K562 (cell line): ENCODE results near the gene HIVEP3. TPM values are rescaled to one million over a fixed set of nuclear protein-coding genes. Genes with fewer than 3 reads are reported as not detected.

Source experiments
- ATAC-seq: fragments of 200-7000 bp; cut with Tn5 transposase; 3 replicates; pipeline ENCODE4 v1.9.1; 2020; ENCODE audit warnings: moderate library complexity
- BruUV-seq: library from RNA; stranded (reverse); fragments of 400-500 nt; replicated peaks from 2 replicates; lab custom pipeline; 2021; lab: Mats Ljungman, UMichigan
- CTCF ChIA-PET: fragments of 300-600 bp; formaldehyde crosslinking; extraction: SDS; loops from one replicate; lab custom pipeline; 2021; ENCODE audit warnings: low intra/inter-chr PET ratio; lab: Yijun Ruan, JAX
- POLR2A ChIA-PET: fragments of 300-600, 350-650 bp; sonication (Branson Sonifier 250); formaldehyde crosslinking; extraction: SDS; loops from one replicate; lab custom pipeline; 2021; ENCODE audit warnings: antibody characterized with exemption, inconsistent platforms; lab: Yijun Ruan, JAX
- DNase-seq, 4 experiments: peaks; one replicate each; pipeline versions ENCODE4 v3.0.0 to v3.0.0-alpha.2; 2011 to 2018; ENCODE audit warnings: low spot score in 3 of 4, mixed read lengths in 3 of 4; ENCODE audit errors: extremely low read depth in 1 of 4
- FAIRE-seq: peaks from 2 replicates; lab custom pipeline; 2011; peaks lifted over from hg19 to GRCh38; lab: Jason Lieb, UNC
- H2AFZ ChIP-seq: 2 replicates; pipeline ENCODE4 v1.6.0; 2011; ENCODE audit warnings: low read depth, low read length, control low read depth, inconsistent platforms
- H3K27ac ChIP-seq: fragments of 200-600 bp; 3 replicates; pipeline ENCODE4 v1.8.0; 2011; ENCODE audit warnings: low read depth, mild to moderate bottlenecking, control low read depth, inconsistent platforms, low read length, moderate library complexity, mixed read lengths; ENCODE audit errors: extremely low read depth
- H3K27me3 ChIP-seq, 2 experiments: fragments of 300-600 bp in 1 of 2; 2 replicates in 1 of 2; 3 replicates in 1 of 2; pipeline versions ENCODE4 v1.6.0 to v1.8.0; 2011; ENCODE audit warnings: inconsistent platforms in 2 of 2, low read length in 2 of 2, mild to moderate bottlenecking in 1 of 2, mixed read lengths in 1 of 2, moderate library complexity in 1 of 2; ENCODE audit not compliant: control insufficient read depth in 2 of 2, insufficient read depth in 2 of 2
- H3K36me3 ChIP-seq: fragments of 300-600 bp; 3 replicates; pipeline ENCODE4 v1.8.0; 2011; ENCODE audit warnings: mild to moderate bottlenecking, low read length, inconsistent platforms; ENCODE audit not compliant: control insufficient read depth, insufficient read depth
- H3K4me1 ChIP-seq, 2 experiments: fragments of 200-600 bp in 1 of 2; replicated peaks in 1 of 2; 2 replicates in 1 of 2; 3 replicates in 1 of 2; pipeline versions ENCODE4 v1.5.1 to v1.8.0; 2011; ENCODE audit warnings: inconsistent platforms in 2 of 2, low read length in 2 of 2, mild to moderate bottlenecking in 1 of 2, mixed read lengths in 1 of 2, moderate library complexity in 1 of 2; ENCODE audit not compliant: control insufficient read depth in 2 of 2, insufficient read depth in 2 of 2
- H3K4me2 ChIP-seq: 2 replicates; pipeline ENCODE4 v1.6.1; 2011; ENCODE audit warnings: low read length, control low read depth, inconsistent platforms, mixed read lengths; ENCODE audit not compliant: insufficient read depth
- H3K4me3 ChIP-seq: fragments of 200-600 bp; sonication (generic), shearing (Covaris generic); 2 replicates; pipeline ENCODE4 v1.5.1; 2016; ENCODE audit warnings: control low read depth, inconsistent platforms
- H3K79me2 ChIP-seq: fragments of 200-600 bp; 3 replicates; pipeline ENCODE4 v1.8.0; 2011; ENCODE audit warnings: low read length, inconsistent platforms; ENCODE audit not compliant: control insufficient read depth, insufficient read depth
- H3K9ac ChIP-seq, 2 experiments: 2 replicates each; pipeline versions ENCODE4 v1.6.0 to v1.6.1; 2011; ENCODE audit warnings: low read depth in 2 of 2, low read length in 2 of 2, control low read depth in 1 of 2, inconsistent platforms in 1 of 2, mild to moderate bottlenecking in 1 of 2, mixed read lengths in 1 of 2; ENCODE audit not compliant: insufficient read depth in 1 of 2
- H3K9me1 ChIP-seq: one replicate; pipeline ENCODE4 v1.6.0; 2011; ENCODE audit warnings: inconsistent platforms, mild to moderate bottlenecking, low read length, moderate library complexity; ENCODE audit not compliant: control insufficient read depth, insufficient read depth
- H3K9me3 ChIP-seq: replicated peaks from 2 replicates; pipeline ENCODE4 v1.5.1; 2011; ENCODE audit warnings: low read depth, low read length, inconsistent platforms; ENCODE audit not compliant: control insufficient read depth, insufficient read depth
- H4K20me1 ChIP-seq: replicated peaks from 2 replicates; pipeline ENCODE4 v1.6.1; 2011; ENCODE audit warnings: low read length, inconsistent platforms, mixed read lengths; ENCODE audit not compliant: control insufficient read depth, insufficient read depth
- ETV1 ChIP-seq: fragments of 450-650 bp; conservative IDR thresholded peaks from 2 replicates; pipeline ENCODE4 v1.6.1; 2016; ENCODE audit warnings: missing genetic modification characterization, control low read depth, low read depth, missing compliant biosample characterization
- GABPA ChIP-seq: fragments of 200-800 bp; sonication (Bioruptor generic); conservative IDR thresholded peaks from 2 replicates; pipeline ENCODE4 v1.6.1; 2016; ENCODE audit warnings: low read depth, missing genetic modification characterization, missing compliant biosample characterization
- GATA2 ChIP-seq: sonication (generic); formaldehyde crosslinking; IDR thresholded peaks from 2 replicates; pipeline ENCODE4 v1.4.0; 2020; ENCODE audit warnings: mild to moderate bottlenecking, missing genetic modification reagents
- HDGF ChIP-seq: fragments of 450-650 bp; IDR thresholded peaks from 2 replicates; pipeline ENCODE4 v1.6.1; 2016
- SMARCB1 ChIP-seq: IDR thresholded peaks from 2 replicates; pipeline ENCODE4 v1.6.1; 2011; ENCODE audit warnings: improper control_type of control experiment, low read depth; ENCODE audit not compliant: insufficient read length
- TCF3 ChIP-seq: sonication (generic); formaldehyde crosslinking; IDR thresholded peaks from 2 replicates; pipeline ENCODE4 v1.4.0; 2020; ENCODE audit warnings: mild to moderate bottlenecking, missing genetic modification reagents
- WGBS: fragments of 100-300 bp; shearing (Covaris generic); methylation state at CpG from one replicate; pipeline ENCODE4 v1.1.6; 2016; ENCODE audit warnings: low coverage, mixed read lengths; ENCODE audit not compliant: insufficient coverage; ENCODE audit errors: missing lambda C conversion rate; 5-methylcytosine and 5-hydroxymethylcytosine counted together
- in situ Hi-C: fragments of 300-500 bp; cut with MboI; formaldehyde crosslinking; loops from 4 replicates; pipeline ENCODE4 v1.15.0; 2018; ENCODE audit warnings: inconsistent platforms, mixed read lengths
- intact Hi-C: fragments of 100-400 bp; cut with micrococcal nuclease; formaldehyde crosslinking; loops from 2 replicates; pipeline ENCODE4 v1.14.2; 2022
- polyA plus RNA-seq, 8 experiments: library from polyadenylated mRNA; depleted of rRNA in 4 of 8; stranded (reverse) in 5 of 8; unstranded in 3 of 8; fragments of >200 nt; fragmentation: Nextera tagmentation in 2 of 8; fragmentation: Illumina TruSeq in 1 of 8; extraction: Ambion mirVana in 2 of 8; extraction: Trizol in 1 of 8; gene quantifications; 2 replicates each; pipeline versions ENCODE4 v1.2.1 to v1.2.3, GENCODE V29; 2011 to 2014; ENCODE audit warnings: inconsistent platforms in 1 of 8, missing spikeins in 1 of 8
- total RNA-seq, 7 experiments: library from RNA; depleted of rRNA in 6 of 7; stranded (reverse); fragments of >200 nt in 6 of 7; fragmentation: Illumina TruSeq in 2 of 7; extraction: Trizol in 2 of 7; gene quantifications; 2 replicates each; pipeline versions ENCODE4 v1.2.1 to v1.2.3, GENCODE V29; 2011 to 2021; ENCODE audit warnings: low replicate concordance in 1 of 7
- TF ChIP-seq, protein P1 (sequence below): fragments of 450-650 bp; formaldehyde crosslinking; conservative IDR thresholded peaks from 2 replicates; pipeline ENCODE4 v1.4.0; 2022; ENCODE audit warnings: mild to moderate bottlenecking, missing genetic modification characterization
- TF ChIP-seq, protein P2 (sequence below): fragments of 250-450 bp; sonication (Bioruptor Pico); IDR thresholded peaks from 2 replicates; pipeline ENCODE4 v1.6.1; 2021; ENCODE audit warnings: mild to moderate bottlenecking

HIVEP3 gene
- total and polyA plus RNA-seq, 9 of the 15 experiments (the other 6 are each of a cell fraction or from before 2014, with no cell fraction given) = 0.09 to 0.58 (median 0.34) TPM; not detected in 1

DNA sequence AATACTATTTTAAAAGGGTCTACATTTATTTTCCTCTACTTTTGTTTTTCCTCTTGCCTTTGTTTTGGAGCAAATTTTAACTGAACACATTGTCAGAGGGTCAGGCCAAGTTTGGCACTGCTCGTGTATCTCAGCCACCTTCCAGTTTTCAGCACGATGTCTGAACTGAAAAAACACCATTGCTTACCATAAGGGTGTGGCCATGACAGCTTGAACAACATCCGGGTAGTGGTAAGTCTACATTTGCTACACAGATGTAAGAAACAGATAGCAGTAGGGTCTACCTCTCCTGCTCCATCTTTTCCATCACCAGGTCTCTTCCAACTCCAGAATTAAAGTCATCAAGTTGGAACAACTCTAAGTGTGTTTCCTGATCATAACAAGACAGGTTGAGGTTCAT lies 4.2 kb downstream of the HIVEP3 start:
- intact Hi-C loops = no loop called here
- POLR2A ChIA-PET = interaction anchor here (1.0 kb wide), 1 partner anchor 12 kb away, joined by 3 read pairs; no protein-coding TSS in a partner anchor
- no TSS peak for BruUV-seq
- Histone ChIP-seq H3K36me3 (no peaks in the 10 kb centered on the region), H4K20me1 (0 out of 2 replicates have a peak, but pooled peaks cover 3% of the 10 kb centered on the region), H3K27ac (no peak overlapping the region), H3K9me1 (no peaks in the 10 kb centered on the region), H2AFZ (no peak overlapping the region), H3K79me2 (no peaks in the 10 kb centered on the region), H3K27me3 (peaks cover 23 to 37% of the 10 kb centered on the region in 2 experiments; a peak in 4 of 5 replicates), H3K4me2 (no peak overlapping the region), H3K4me1 (peaks cover 0 to 5% of the 10 kb centered on the region in 2 experiments; a peak in 1 of 5 replicates), H3K9me3 (no peaks in the 10 kb centered on the region), H3K4me3 (no peak overlapping the region), H3K9ac (no peak overlapping the region)
- TF ChIP-seq HDGF (no peak), TCF3 (CRISPR knock-in tag) (0 out of 2 replicates have a peak, but pooled peaks have one; percentile 26), ETV1 (tag) (0 out of 2 replicates have a peak, but pooled peaks have one; percentile 20), GATA2 (CRISPR knock-in tag) (0 out of 2 replicates have a peak, but pooled peaks have one; percentile 10), SMARCB1 (no peak), GABPA (peak; percentile 36; the same call in 1 of the 2 replicates)
- TF ChIP-seq, protein P1, sequence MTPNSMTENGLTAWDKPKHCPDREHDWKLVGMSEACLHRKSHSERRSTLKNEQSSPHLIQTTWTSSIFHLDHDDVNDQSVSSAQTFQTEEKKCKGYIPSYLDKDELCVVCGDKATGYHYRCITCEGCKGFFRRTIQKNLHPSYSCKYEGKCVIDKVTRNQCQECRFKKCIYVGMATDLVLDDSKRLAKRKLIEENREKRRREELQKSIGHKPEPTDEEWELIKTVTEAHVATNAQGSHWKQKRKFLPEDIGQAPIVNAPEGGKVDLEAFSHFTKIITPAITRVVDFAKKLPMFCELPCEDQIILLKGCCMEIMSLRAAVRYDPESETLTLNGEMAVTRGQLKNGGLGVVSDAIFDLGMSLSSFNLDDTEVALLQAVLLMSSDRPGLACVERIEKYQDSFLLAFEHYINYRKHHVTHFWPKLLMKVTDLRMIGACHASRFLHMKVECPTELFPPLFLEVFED (CRISPR knock-in tag) = no peak
- TF ChIP-seq, protein P2, sequence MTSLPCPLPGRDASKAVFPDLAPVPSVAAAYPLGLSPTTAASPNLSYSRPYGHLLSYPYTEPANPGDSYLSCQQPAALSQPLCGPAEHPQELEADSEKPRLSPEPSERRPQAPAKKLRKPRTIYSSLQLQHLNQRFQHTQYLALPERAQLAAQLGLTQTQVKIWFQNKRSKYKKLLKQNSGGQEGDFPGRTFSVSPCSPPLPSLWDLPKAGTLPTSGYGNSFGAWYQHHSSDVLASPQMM = no peak
- FAIRE-seq = peak; percentile 46
- peak in 2 of 4 experiments; percentile 41 to 46 for DNase-seq
- CTCF ChIA-PET = no interaction called here
- 3% methylated on average over 3 of the region's 3 CpGs for WGBS
- in situ Hi-C loops = no loop called here
- no peak for ATAC-seq
